Measurements from ENCODE around the gene PIP4K2A.

GRCh38 chr10:22631646-22632278 is 82.6 kb downstream of the PIP4K2A start:
- TF ChIP-seq CTCF (IDR thresholded peaks at IDR 0.05) (no peak), POLR2A (IDR thresholded peaks at IDR 0.05) (no peak)
